Measurements from ENCODE around the gene CDH11. TPM values are rescaled to one million over a fixed set of nuclear protein-coding genes. Genes with fewer than 3 reads are reported as not detected.
A peak's percentile ranks its signal among the peaks of the same experiment; 100 is the strongest.

Gene CDH11
- total RNA-seq, 1 experiment from 2014 or later = 297 TPM

GRCh38 chr16:65094009-65094408 is 27.9 kb downstream of the CDH11 start:
- ChIA-PET POLR2A (ENCODE audit: low non-redundant PET) (no interaction called here), CTCF (no interaction called here)
- BruUV-seq (replicated peaks) = no TSS peak
- DNase-seq (ENCODE audit: low spot score) = no peak
- no peaks in the 10 kb centered on the region for H3K27me3 ChIP-seq (replicated peaks; ENCODE audit: insufficient read depth, low read depth, low read length, poor library complexity)
- H3K4me1 ChIP-seq (ENCODE audit: insufficient read depth, low read length, poor library complexity, severe bottlenecking) = no peaks in the 10 kb centered on the region
- peaks cover 45% of the 10 kb centered on the region for H3K36me3 ChIP-seq (ENCODE audit: insufficient read depth, low read length, poor library complexity, severe bottlenecking)
- intact Hi-C loops (cut with micrococcal nuclease; ENCODE audit: unreplicated experiment) = no loop called here
- H3K4me3 ChIP-seq (ENCODE audit: low read depth, low read length, poor library complexity, severe bottlenecking) = no peak overlapping the region
- no peaks in the 10 kb centered on the region for H3K9me3 ChIP-seq (ENCODE audit: low read depth, low read length, poor library complexity, severe bottlenecking)
- no peak overlapping the region for H3K27ac ChIP-seq (ENCODE audit: low read depth, low read length, poor library complexity, severe bottlenecking)
- TF ChIP-seq EZH2 (IDR thresholded peaks at IDR 0.05; ENCODE audit: borderline replicate concordance, low read depth, low read length, poor library complexity, severe bottlenecking) (no peak), CTCF (conservative IDR thresholded peaks at IDR 0.05; ENCODE audit: low read depth, low read length) (no peak)

GRCh38 chr16:65083164-65083857 is 38.6 kb downstream of the CDH11 start:
- CTCF ChIA-PET = no interaction called here
- POLR2A ChIA-PET (ENCODE audit: low non-redundant PET) = no interaction called here
- intact Hi-C loops (cut with micrococcal nuclease; ENCODE audit: unreplicated experiment) = no loop called here

GRCh38 chr16:65079549-65079948 is 42.3 kb downstream of the CDH11 start:
- ChIA-PET POLR2A (ENCODE audit: low non-redundant PET) (no interaction called here), CTCF (no interaction called here)
- H3K4me3 ChIP-seq (ENCODE audit: low read depth, low read length, poor library complexity, severe bottlenecking) = no peak overlapping the region
- BruUV-seq (replicated peaks) = TSS peak; percentile 2
- intact Hi-C loops (cut with micrococcal nuclease; ENCODE audit: unreplicated experiment) = no loop called here
- peaks cover 18% of the 10 kb centered on the region for H3K36me3 ChIP-seq (ENCODE audit: insufficient read depth, low read length, poor library complexity, severe bottlenecking)
- TF ChIP-seq EZH2 (IDR thresholded peaks at IDR 0.05; ENCODE audit: borderline replicate concordance, low read depth, low read length, poor library complexity, severe bottlenecking) (no peak), CTCF (conservative IDR thresholded peaks at IDR 0.05; ENCODE audit: low read depth, low read length) (no peak)
- no peak overlapping the region for H3K27ac ChIP-seq (ENCODE audit: low read depth, low read length, poor library complexity, severe bottlenecking)
- peaks cover 7% of the 10 kb centered on the region for H3K4me1 ChIP-seq (ENCODE audit: insufficient read depth, low read length, poor library complexity, severe bottlenecking)
- no peak for DNase-seq (ENCODE audit: low spot score)
- H3K9me3 ChIP-seq (ENCODE audit: low read depth, low read length, poor library complexity, severe bottlenecking) = no peaks in the 10 kb centered on the region
- H3K27me3 ChIP-seq (replicated peaks; ENCODE audit: insufficient read depth, low read depth, low read length, poor library complexity) = no peaks in the 10 kb centered on the region

More at GRCh38 chr16:65083164-65083857, 38.6 kb downstream of the CDH11 start:
- no peaks in the 10 kb centered on the region for H3K9me3 ChIP-seq (ENCODE audit: low read depth, low read length, poor library complexity, severe bottlenecking)
- peaks cover 4% of the 10 kb centered on the region for H3K4me1 ChIP-seq (ENCODE audit: insufficient read depth, low read length, poor library complexity, severe bottlenecking)
- DNase-seq (ENCODE audit: low spot score) = no peak
- peaks cover 21% of the 10 kb centered on the region for H3K36me3 ChIP-seq (ENCODE audit: insufficient read depth, low read length, poor library complexity, severe bottlenecking)
- no peaks in the 10 kb centered on the region for H3K27me3 ChIP-seq (replicated peaks; ENCODE audit: insufficient read depth, low read depth, low read length, poor library complexity)
- H3K27ac ChIP-seq (ENCODE audit: low read depth, low read length, poor library complexity, severe bottlenecking) = no peak overlapping the region
- BruUV-seq (replicated peaks) = no TSS peak
- no peak for TF ChIP-seq CTCF (conservative IDR thresholded peaks at IDR 0.05; ENCODE audit: low read depth, low read length)
- no peak for TF ChIP-seq EZH2 (IDR thresholded peaks at IDR 0.05; ENCODE audit: borderline replicate concordance, low read depth, low read length, poor library complexity, severe bottlenecking)
- no peak overlapping the region for H3K4me3 ChIP-seq (ENCODE audit: low read depth, low read length, poor library complexity, severe bottlenecking)
